Hematopoietic multipotent progenitor cell treated with erythropoietin and hydrocortisone succinate and interleukin-3 and kit ligand, for 15 days (in vitro differentiated cells): ENCODE results near the gene C16orf96.

Experiments
- DNase-seq: peaks from one replicate; pipeline ENCODE4 v3.0.0-alpha.2; 2015; ENCODE audit warnings: low spot score

The C16orf96 gene

DNA sequence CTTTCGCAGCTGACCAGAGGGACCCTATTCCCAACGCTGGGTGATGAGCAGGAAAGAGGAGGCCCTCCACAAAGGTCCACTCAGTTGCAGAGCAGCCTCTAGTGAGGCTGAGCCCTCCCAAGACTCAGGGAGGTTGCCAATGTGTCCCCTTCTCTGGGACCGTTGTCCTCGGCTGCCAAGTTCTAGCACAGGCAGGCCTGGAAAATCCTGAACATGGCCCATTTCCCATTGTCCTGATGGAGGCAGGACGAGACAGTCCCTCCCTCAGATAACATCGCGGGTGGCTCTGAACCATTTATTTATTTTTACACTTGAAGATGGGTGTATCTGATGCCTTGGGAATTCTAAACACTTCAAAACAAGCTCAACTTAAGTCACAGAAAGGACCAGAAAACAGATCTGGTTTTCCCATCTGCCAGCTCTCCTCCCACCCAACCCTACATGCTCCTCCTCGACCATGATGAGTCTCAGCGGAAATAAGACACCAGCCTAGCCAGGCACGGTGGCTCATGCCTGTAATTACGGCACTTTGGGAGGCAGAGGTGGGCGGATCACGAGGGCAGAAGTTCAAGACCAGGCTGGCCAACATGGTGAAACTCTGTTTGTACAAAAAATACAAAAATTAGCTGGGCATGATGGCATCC, 30.4 kb upstream of the C16orf96 start:
- DNase-seq = no peak

DNA sequence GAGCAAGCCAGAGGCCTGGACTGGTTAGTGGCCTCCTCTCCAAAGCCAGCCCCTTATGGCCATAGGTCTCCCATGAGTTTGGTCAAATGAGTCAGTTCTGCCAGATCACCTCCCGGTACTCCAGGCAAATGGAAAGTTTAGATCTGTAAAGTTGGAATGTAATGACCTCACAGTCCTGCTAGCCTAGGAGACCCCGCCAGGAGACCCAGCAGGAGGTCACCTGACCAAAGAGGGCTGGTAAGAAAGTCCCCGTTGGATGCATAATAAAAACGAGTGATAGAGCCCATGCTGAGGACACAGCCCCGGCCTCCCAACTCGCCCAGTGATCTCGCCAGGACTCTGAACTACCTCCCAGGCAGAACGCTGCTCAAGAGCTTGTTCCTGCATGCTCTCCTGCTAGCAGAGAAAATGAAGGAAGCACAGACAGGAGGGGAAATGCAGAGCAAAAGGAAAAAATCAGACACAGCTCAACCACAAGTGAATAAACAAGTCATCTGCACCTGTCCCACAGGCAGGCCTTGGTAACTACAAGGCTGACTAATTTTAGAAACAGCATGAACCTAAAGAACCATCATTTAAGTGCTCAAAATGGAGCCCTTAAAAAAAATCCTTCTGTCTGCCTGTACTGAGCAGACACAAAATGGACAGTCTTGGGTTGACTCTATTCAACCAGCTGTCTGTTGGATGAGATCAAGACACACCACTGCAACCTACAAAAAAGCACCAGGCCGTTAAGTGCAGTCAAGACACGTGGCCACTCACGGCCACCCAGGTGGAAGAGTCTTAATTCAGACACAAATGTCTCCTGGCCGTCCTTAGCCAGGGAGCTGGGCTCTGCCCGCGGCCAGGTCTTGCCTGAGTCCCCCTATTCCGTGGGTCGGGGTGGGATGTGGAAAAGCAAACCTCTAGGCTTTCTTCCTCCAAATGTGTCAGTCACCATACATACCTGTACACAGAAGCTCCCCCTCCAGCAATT, 26.8 kb upstream of the C16orf96 start:
- no peak for DNase-seq

DNA sequence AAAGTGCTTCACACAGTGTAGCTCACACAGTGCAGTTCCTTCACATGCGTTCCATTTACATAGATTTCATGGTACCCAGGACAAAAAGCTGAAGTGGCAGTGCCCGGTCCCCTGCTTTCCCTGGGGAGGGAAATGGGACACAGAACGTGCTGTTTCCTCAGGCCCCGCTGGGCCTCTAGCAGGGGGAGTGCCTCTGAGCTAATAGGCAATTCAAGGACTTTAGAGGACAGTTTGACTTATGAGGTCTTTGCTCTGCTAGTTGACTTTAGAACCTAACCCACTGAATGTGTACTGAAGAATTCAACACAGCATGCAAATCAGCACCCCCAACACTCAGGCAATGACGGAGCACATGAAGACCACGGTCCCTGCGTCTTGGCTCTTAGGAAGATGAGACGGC, 24.3 kb upstream of the C16orf96 start:
- no peak for DNase-seq

DNA sequence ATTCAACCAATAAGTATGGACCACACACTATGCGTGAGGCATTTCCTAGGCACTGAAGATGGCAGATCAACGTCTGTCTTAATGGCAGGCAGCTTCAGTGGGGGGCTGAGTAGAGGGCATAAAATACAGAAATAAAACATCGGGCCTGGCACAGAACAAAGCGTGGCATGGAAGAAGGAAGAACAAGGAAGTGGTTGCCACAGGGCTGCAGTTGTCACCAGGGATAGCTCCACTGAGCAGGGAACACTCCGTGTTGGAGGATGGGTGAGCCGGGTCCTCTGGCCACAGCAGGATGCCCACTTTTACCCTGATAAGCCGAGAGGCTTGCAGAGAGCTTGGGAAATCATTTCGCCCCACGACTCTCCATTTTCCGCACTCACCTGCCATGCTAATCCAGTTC, 23.9 kb upstream of the C16orf96 start:
- DNase-seq = no peak

DNA sequence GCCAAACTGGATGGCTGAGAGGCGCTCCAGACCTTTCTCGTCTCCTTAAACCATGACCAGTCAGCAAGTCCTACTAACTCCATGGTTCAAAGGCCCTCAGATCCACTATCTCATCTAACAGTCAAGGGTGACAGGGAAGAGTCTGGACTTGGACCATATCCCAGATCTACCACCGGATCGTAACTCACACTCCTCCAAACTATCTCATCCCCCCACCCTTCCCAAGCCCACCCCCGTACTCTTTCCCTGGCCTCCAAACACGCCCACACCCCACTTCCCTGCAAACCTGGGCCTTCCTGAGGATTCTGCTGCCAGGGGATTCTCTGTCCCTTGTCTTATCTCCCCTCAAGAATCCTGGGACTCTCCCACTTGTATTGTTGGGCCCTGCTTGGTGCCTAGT, 22.6 kb upstream of the C16orf96 start:
- no peak for DNase-seq

DNA sequence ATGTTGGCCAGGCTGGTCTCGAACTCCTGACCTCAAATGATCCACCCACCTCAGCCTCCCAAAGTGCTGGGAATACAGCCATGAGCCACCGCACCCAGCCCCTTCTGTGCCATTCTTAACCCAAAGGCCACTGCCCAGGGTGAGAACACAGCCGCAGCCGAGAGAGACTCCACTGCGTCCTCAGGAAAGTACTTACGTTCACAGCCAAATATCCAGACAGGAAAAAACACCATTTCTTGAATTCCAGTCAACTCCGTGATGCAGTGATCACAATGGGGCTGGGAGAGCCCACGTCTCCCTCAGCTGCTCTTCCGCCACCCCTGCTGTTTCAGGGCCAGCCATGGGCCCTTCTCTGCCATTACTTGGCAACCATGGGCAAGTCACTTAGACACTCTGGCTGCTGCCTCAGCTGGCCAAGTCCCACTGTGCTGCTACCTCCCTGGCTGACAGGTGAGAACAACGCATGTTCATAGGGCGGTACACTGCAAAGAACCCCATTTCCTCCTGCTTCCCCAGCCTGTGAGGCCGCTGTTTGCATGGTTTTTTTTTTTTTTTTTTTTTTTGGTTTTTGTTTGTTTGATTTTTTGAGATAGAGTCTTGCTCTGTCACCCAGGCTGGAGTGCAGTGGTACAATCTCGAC, 21.9 kb upstream of the C16orf96 start:
- no peak for DNase-seq

DNA sequence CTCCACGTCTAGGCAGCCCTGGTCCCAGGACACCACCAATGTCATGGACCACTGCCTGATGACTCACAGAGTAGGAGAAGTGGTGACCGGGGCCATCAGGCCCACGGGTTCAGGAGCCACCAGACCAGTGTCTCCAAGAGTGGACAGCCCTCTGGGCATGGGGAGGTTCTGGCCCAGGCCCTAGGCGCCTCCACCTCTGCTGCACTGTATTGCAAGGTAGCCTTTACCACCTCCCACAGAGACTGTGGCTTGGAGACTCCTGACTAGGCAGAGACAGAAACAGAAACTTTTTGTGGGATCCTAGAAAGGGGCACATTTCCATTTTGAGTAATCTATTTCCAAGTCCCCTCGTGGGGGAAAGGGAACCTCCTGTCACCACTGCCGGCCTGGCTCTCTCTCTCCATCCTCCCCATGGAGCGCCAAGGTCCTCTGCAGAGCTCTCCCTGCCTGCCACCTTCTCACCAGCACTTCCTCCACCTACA, 20.5 kb upstream of the C16orf96 start:
- no peak for DNase-seq

DNA sequence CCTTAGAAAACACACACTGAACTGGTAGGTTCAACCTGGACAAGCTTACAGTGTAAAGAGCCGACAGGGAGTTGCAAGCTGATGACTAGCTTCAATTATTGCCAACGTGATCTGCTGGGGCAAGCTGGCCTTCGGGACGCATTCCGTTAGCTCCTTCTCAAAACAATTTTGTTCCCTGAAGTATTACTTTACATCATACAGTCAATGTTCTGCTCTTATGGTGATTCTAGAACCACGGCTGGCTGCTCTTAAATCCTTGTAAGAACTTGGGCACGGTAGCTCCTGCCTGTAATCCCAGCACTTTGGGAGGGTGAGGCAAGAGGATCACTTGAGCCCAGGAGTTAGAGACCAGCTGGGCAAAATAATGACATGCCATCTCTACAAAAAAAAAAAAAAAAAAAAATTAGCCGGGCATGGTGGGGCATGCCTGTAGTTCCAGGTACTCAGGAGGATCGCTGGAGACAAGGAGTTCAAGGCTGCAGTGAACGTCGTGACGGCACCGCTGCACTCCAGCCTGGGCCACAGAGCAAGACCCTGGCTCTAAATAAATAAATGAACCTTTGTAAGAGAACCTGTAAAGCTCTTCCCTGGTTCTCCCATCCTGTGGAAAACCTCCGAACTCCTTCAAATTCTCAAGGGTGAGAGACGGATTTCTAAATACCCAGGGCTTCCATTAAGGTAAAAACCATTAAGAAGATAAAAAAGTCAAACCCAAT, 19.6 kb upstream of the C16orf96 start:
- no peak for DNase-seq

DNA sequence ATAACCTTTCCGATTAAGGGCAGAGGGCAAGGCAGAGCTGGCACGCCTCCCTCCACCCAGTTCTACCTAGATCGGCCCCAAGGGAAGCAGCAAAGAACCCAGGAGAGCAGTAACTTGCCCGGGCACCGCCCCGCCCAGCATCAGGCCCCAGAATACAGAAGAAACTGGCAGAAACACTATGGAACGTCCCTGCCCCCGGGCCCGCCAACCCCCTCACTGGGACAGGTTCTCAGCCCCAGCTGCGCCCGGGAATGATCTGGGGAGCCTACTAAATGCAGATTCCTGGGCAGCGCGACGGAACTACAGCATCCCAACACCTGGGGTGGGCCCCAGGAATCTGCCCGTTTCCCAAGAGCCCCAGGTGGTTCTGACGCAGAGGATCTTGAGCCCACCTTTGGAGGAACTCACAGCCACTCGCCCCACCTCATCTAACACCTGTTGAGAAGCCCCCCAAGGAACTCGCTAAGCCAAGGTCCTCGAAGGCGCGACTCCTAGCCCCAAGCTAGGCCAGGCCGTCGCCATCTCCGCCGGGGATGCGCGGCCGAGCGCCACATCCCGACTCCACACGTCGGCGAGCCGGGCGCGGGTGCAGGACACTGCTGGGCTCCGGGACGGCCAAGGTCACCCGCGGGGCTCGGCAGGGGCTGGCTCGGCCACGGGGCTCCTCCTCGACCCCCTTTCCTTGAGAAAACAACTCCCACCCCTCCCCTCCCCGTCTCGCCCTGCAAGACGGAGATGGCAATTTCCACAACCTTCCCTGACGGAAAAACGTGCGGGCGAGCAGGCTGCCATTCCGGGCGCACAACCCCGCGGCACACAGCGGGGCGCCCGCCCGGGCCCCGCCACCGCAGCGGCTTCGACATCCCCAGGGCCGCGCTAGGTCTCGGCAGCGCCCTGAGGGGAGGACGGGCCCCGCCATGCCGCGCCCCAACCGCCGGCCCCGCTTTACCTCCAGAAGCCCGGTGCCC, 18.5 kb upstream of the C16orf96 start:
- DNase-seq = no peak

DNA sequence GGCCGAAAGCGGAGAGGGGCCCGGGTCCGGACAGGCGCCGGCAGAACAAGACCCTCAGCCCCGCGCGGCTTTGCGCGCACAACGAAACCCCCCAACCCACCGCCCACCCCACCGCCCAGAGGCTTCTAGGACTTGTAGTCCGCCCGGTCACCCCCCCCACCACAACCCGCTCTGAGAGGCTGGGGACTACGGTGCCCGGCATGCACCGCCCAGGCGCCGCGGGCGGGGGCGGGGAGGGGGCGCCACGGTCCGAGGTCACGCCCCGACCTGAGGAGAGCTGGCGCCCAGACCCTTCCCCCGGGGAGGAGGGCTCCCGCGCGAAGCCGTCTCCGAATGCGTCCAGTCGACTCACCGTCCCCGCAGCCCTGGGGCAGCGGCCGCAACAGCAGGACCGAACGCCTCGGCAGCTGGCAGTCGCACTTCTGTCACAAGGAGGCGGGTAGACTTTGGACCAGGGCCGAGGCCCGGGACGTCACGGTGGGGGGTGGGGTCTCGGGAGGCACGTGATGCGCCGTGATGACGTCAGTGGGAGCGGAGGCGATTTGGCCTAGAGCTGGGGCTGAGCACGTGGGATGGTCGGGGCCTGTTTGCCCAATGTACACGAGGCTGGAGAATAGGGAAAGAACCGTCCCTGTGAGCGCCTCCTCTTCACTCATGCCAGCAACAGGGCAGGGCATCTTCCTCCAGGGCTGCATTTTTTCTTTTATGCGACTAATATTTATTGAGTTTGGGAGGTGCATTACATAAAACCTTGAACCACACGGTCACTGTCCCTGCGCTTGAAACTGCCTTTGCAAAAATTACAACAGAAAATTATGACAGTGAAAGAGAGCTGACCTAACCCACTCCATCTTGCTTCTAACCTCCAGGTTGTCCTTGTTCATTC, 17.5 kb upstream of the C16orf96 start, which contains the start of gene CDIP1:
TSS of gene CDIP1 (minus strand) at position 424 of the 886 bp plus-strand sequence. CDS start 24,643 bp downstream, outside the sequence.
- peak; percentile 78 for DNase-seq

DNA sequence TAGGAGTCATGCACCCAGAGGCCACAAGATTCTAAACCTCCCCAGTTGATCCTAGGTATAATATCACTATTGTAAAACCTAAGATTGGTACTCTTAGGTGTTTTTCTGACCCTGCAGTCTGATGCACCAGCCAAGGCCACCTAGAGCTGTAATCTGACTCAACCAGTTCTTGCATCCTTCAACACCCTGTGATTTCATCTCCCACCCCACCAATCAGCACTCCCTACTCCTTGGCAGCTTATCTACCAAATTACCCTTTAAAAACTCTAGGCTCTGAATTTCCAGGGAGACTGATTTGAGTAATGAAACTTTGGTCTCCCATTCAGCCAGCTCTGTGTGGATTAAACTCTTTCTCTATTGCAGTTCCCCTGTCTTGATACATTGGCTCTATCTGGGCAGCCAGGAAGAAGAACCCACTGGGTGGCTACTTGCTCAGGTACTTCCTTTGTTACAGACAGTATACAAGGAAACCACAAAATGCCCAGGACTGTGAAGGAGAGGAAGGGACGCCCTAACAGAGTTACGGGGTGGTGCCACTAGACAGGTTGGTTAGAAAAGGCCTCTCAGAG, 16.3 kb upstream of the C16orf96 start:
- DNase-seq = no peak

DNA sequence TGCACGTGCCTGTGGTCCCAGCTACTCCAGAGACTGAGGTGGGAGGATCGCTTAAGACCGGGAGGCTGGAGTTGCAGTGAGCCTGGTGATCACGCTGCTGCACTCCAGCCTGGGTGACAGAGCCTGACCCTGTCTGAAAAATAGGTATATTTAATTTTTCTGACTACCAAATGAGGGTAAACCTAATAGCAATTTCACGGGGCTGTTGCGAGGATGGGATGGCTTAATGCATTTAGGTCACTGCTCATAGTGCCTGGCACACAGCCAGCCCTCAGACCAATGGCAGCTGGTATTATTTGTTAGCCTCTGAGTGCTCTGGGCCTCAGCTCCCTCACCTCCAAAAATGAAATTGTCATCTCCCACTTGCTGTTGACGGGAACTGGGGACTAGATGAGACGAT, 11.7 kb upstream of the C16orf96 start:
- no peak for DNase-seq

DNA sequence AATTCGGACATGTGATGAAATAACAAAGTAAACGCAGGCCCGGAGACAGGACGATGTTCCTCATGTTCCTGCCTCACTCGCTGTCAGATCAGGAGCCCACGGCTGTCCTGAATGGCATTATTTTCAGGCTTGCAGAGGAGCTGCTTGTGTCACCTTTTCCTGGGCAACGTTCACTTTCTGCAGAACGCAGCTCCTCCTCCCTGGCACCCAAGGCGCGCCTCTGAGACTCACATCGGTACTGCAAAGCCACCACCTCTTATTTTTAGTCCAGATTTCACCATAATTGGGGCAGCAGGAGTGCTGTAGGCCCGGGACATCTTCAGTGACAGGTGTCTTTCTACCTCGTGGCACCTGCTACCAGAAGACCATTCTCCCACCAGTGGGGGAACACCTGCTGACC, 8.0 kb upstream of the C16orf96 start:
- DNase-seq = no peak

DNA sequence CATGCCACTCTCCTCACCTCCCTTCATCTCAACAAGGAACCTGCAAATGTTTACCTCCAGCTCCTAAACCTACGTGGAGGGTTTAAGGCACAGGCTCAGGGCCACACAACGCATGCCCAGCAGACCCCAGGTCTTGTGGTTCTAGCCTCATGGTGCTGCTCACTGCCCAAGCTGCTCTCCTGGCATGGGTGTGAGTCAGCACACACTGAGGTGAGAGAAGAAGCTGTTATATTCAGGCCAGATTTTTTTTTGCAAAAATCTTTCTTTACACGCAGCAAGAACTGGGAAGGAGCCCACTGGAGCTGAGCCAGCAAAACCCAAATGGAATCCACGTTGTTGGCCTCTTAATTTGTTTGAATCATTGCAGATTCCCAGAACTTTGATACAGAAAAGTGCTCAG, 5.5 kb upstream of the C16orf96 start:
- no peak for DNase-seq

DNA sequence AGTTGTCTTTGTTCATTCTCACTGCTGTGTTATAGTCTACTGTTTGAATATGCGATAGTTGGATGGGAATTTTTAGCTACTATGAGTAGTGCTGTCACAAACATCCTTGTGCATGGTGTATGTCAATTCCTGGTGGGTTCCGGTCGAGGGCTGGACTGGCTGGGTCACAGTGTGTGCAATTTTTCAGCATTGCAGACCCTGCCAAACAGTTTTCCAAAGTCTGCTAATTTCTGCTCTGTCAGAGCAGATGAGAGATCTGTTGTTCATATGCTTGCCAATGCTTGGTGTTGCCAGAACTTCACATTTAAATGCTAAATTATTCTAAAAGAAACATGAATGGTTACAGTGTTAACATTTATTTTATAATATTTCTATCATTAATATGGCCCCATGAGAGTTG, 3.6 kb upstream of the C16orf96 start:
- DNase-seq = no peak

DNA sequence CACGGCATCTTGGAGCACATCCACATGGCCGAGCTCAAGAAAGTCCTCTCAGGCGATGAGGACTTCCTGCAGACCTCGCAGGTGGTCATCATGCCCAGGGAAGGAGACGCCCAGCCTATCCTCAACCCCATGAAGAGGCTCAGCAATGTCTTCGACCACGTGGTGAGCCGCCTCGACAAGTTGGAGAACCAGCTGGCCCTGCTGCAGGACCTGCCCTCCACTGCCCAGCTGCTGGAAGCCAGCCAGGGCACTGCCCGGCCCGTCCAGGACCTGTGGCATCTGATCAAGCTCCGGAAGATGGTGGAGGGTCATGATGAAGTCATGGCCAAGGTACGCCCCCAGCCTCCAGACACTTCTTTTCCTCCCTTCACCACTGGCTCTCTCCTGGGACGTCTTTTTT, 440 bp downstream of the C16orf96 start:
- no peak for DNase-seq

DNA sequence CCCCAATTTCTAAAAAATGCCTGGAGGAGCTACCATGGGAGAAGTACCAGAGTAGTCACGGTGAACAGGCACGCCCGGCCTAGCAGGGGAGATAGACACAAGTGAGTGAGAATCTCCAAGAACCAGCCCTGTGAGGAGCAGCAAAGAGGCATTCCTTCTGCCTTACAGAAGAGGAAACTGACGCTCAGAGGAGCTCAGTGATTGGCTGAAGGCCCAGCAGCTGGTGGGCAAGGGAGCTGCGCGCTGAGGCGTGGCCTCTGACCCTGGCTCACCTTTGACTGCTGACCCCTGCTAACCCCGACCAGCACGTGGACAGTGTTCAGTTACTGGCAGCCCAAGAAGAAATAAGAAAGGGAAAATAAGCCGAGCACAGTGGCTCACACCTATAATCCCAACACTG, 1.8 kb downstream of the C16orf96 start:
- DNase-seq = no peak

DNA sequence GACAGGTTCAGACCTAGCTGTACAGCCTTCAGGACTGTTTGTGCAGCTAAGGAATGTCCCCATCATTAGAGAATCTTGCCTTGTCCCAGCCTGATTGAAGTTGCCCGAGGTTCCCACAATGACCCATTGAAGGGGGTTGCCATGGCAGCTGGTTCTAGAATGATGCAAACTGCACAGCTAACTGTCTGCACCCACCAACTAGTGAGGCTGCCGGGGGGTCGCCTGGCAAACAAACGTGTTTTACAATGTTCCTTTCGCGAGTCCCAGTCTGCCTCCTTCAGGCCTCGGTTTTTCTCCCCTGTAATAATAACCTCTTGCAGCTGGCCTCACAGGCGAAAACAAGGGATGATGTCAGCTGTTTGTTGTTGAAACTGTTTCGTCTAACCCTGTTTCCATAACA, 5.5 kb downstream of the C16orf96 start:
- DNase-seq = no peak

DNA sequence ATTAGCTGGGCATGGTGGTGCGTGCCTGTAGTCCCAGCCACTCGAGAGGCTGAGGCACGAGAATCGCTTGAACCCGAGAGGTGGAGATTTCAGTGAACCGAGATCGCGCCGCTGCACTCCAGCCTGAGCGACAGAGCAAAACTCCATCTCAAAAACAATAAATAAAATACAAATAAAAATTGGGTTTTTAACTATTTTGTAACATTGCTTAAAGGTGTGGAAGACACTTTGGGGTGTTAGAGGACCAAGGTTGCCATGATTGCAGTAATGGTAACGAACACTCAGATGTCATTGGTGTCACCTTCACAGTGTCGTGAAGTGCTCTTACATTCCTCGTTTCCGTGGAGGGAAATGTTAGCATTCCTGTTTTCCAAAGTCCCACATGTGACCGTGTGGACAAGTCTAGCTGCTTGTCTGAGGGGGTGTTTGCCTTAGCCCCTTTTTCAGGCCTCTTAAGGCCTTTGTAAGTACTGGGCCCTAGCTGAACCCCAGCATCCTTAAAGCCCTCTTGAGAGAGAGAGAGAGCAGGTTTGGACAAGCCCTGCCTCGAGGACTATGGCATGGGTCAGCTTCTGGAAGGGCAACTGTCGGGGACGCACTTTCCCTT, 8.6 kb downstream of the C16orf96 start:
- DNase-seq = no peak
